GM03348 (cell line): ENCODE data around the gene SHISA8.
A peak's percentile ranks its signal among the peaks of the same experiment; 100 is the strongest.
"Not testable (repeated sequence)": the region's sequence is repeated elsewhere in the genome, so short reads cannot be mapped to it uniquely, and the experiment has no call there.

Experiments used
- DNase-seq: peaks from one replicate; pipeline ENCODE4 v3.0.0; 2012; ENCODE audit warnings: low spot score

The SHISA8 gene

GRCh38 chr22:41915035-41915785 is at the start of gene SHISA8:
SHISA8 (minus strand) TSS chr22:41915074; CDS start chr22:41914667, 407 bp downstream.
- DNase-seq = peak; percentile 69

GRCh38 chr22:41964112-41964491 is 49.2 kb upstream of the SHISA8 start:
- DNase-seq = no peak

GRCh38 chr22:41963453-41964111 is 48.7 kb upstream of the SHISA8 start:
- no peak for DNase-seq

- DNase-seq = no peak
These were observed 43.2 kb upstream of the SHISA8 start for GRCh38 chr22:41957941-41958556.

GRCh38 chr22:41952713-41953112 is 37.8 kb upstream of the SHISA8 start:
- DNase-seq = no peak

- no peak for DNase-seq
These were observed 37.1 kb upstream of the SHISA8 start, which contains the start of gene SMIM45 for GRCh38 chr22:41951898-41952474. SMIM45 (plus strand) TSS chr22:41952150.

- DNase-seq = no peak
These were observed 34.6 kb upstream of the SHISA8 start for GRCh38 chr22:41949297-41949965.

GRCh38 chr22:41948928-41949296 is 34.0 kb upstream of the SHISA8 start:
- not testable (repeated sequence) for DNase-seq

GRCh38 chr22:41948142-41948541 is 33.3 kb upstream of the SHISA8 start:
- no peak for DNase-seq

- no peak for DNase-seq
These were observed 32.7 kb upstream of the SHISA8 start for GRCh38 chr22:41947424-41948080.

- peak; percentile 98 for DNase-seq
These were observed 32.0 kb upstream of the SHISA8 start, which contains the start of gene CENPM for GRCh38 chr22:41946629-41947423. CENPM (minus strand) TSS chr22:41947152; CDS start chr22:41947076, 76 bp downstream.

- no peak for DNase-seq
These were observed 28.9 kb upstream of the SHISA8 start for GRCh38 chr22:41943661-41944209.

GRCh38 chr22:41940832-41941765 is 26.2 kb upstream of the SHISA8 start:
- peak; percentile 92 for DNase-seq

GRCh38 chr22:41939981-41940831 is 25.3 kb upstream of the SHISA8 start:
- DNase-seq = no peak

GRCh38 chr22:41936894-41937169 is 22.0 kb upstream of the SHISA8 start:
- no peak for DNase-seq

- DNase-seq = no peak
These were observed 20.6 kb upstream of the SHISA8 start for GRCh38 chr22:41935509-41935908.

- DNase-seq = no peak
These were observed 20.1 kb upstream of the SHISA8 start for GRCh38 chr22:41935015-41935351.

GRCh38 chr22:41934284-41935014 is 19.6 kb upstream of the SHISA8 start:
- DNase-seq = no peak
